Keratinocyte (primary cell): ENCODE measurements around the gene TM9SF1. TPM values are rescaled to one million over a fixed set of nuclear protein-coding genes. Genes with fewer than 3 reads are reported as not detected.

Source experiments
- DNase-seq: peaks from one replicate; pipeline ENCODE4 v3.0.0-alpha.2; 2011; ENCODE audit warnings: low read depth, missing footprints, low spot score
- FAIRE-seq: peaks from 2 replicates; lab custom pipeline; 2011; peaks lifted over from hg19 to GRCh38; lab: Jason Lieb, UNC
- H2AFZ ChIP-seq: 2 replicates; pipeline ENCODE4 v1.6.0; 2012; ENCODE audit warnings: low read length, control low read depth, inconsistent platforms; ENCODE audit not compliant: control insufficient read depth
- H3K27ac ChIP-seq: 2 replicates; pipeline ENCODE4 v1.5.1; 2011; ENCODE audit warnings: low read length; ENCODE audit not compliant: control insufficient read depth, insufficient read depth
- H3K27me3 ChIP-seq: 3 replicates; pipeline ENCODE4 v1.6.0; 2011; ENCODE audit warnings: low read length; ENCODE audit not compliant: control insufficient read depth, insufficient read depth; ENCODE audit errors: extremely low read depth
- H3K36me3 ChIP-seq, 2 experiments: 2 replicates in 1 of 2; 3 replicates in 1 of 2; pipeline ENCODE4 v1.5.1; 2011; ENCODE audit warnings: low read length in 2 of 2, mild to moderate bottlenecking in 1 of 2; ENCODE audit not compliant: control insufficient read depth in 2 of 2, insufficient read depth in 2 of 2; ENCODE audit errors: extremely low read depth in 1 of 2
- H3K4me1 ChIP-seq: 3 replicates; pipeline ENCODE4 v1.5.1; 2011; ENCODE audit warnings: low read length; ENCODE audit not compliant: control insufficient read depth, insufficient read depth; ENCODE audit errors: extremely low read depth
- H3K4me2 ChIP-seq: 3 replicates; pipeline ENCODE4 v1.6.0; 2011; ENCODE audit warnings: low read depth, low read length; ENCODE audit not compliant: control insufficient read depth, insufficient read depth; ENCODE audit errors: extremely low read depth
- H3K4me3 ChIP-seq, 3 experiments: fragments of 200-600 bp in 1 of 3; sonication (generic) in 1 of 3; 2 replicates in 2 of 3; 3 replicates in 1 of 3; pipeline ENCODE4 v1.5.1; 2011 to 2016; ENCODE audit warnings: low read length in 3 of 3, mild to moderate bottlenecking in 3 of 3, control low read depth in 2 of 3, inconsistent platforms in 1 of 3, low read depth in 1 of 3, mixed read lengths in 1 of 3, mixed run types in 1 of 3, moderate library complexity in 1 of 3; ENCODE audit not compliant: control insufficient read depth in 2 of 3, insufficient read depth in 2 of 3; ENCODE audit errors: extremely low read depth in 1 of 3
- H3K79me2 ChIP-seq: 2 replicates; pipeline ENCODE4 v1.6.0; 2012; ENCODE audit warnings: low read length; ENCODE audit not compliant: control insufficient read depth, insufficient read depth
- H3K9ac ChIP-seq: 3 replicates; pipeline ENCODE4 v1.6.0; 2011; ENCODE audit warnings: low read length; ENCODE audit not compliant: control insufficient read depth, insufficient read depth; ENCODE audit errors: extremely low read depth
- H3K9me1 ChIP-seq: 3 replicates; pipeline ENCODE4 v1.6.0; 2011; ENCODE audit warnings: low read length; ENCODE audit not compliant: control insufficient read depth, insufficient read depth; ENCODE audit errors: extremely low read depth
- H3K9me3 ChIP-seq: 2 replicates; pipeline ENCODE4 v1.5.1; 2012; ENCODE audit warnings: low read depth, low read length; ENCODE audit not compliant: control insufficient read depth
- H4K20me1 ChIP-seq: 3 replicates; pipeline ENCODE4 v1.6.0; 2011; ENCODE audit warnings: low read length; ENCODE audit not compliant: control insufficient read depth, insufficient read depth; ENCODE audit errors: extremely low read depth
- EZH2 ChIP-seq: IDR thresholded peaks from one replicate; pipeline ENCODE4 v1.6.1; 2012; ENCODE audit warnings: inconsistent platforms, mild to moderate bottlenecking, low read length, moderate library complexity
- dilution Hi-C: fragments of 300-500 bp; cut with MboI; formaldehyde crosslinking; loops from one replicate; pipeline ENCODE4 v1.7.0; 2020; ENCODE audit warnings: low sequenced_read_pairs; ENCODE audit not compliant: extremely low pct_ligation_motif_present
- polyA plus RNA-seq, 5 experiments: library from polyadenylated mRNA; depleted of rRNA in 3 of 5; stranded (reverse) in 3 of 5; stranded (forward) in 1 of 5; unstranded in 1 of 5; fragments of >200 nt; gene quantifications; 1 replicate in 1 of 5; 2 replicates in 3 of 5; 3 replicates in 1 of 5; pipeline versions ENCODE4 v1.2.1 to v1.2.3, GENCODE V29; 2011 to 2012; ENCODE audit warnings: missing spikeins in 2 of 5, low read depth in 1 of 5, low replicate concordance in 1 of 5
- TF ChIP-seq, protein P1 (sequence below), 3 experiments: IDR thresholded peaks in 1 of 3; conservative IDR thresholded peaks in 1 of 3; optimal IDR thresholded peaks in 1 of 3; 2 replicates in 2 of 3; 3 replicates in 1 of 3; pipeline versions ENCODE3 to v1.5.1; 2011; ENCODE audit warnings: low read length in 3 of 3, mild to moderate bottlenecking in 3 of 3, moderate library complexity in 2 of 3, control low read depth in 1 of 3, inconsistent platforms in 1 of 3; ENCODE audit not compliant: insufficient read depth in 2 of 3; ENCODE audit errors: extremely low read depth in 1 of 3

Gene TM9SF1
- polyA plus RNA-seq, 1 donor (not counting 4 experiments of a cell fraction or from before 2014, with no cell fraction given): 19.2 TPM

DNA sequence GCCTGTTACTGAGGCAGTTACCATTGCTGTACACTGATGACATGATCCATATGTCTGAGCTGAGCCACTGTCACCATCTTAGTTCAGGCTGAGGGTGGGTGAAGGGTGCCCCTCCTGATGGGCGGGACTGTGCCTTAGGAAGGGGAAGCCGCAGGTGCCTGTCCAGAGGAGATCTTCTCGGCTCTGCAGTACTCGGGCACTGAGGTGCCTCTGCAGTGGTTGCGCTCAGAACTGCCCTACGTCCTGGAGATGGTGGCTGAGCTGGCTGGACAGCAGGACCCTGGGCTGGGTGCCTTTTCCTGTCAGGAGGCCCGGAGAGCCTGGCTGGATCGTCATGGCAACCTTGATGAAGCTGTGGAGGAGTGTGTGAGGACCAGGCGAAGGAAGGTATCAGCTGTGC, 44.2 kb downstream of the TM9SF1 start:
- H3K4me2 ChIP-seq: no peak overlapping the region
- no peaks in the 10 kb centered on the region for H3K9me3 ChIP-seq
- H3K36me3 ChIP-seq: peaks cover 37 to 52% of the 10 kb centered on the region in 2 experiments
- no peaks in the 10 kb centered on the region for H4K20me1 ChIP-seq
- H2AFZ ChIP-seq: no peak overlapping the region
- no peak overlapping the region for H3K27ac ChIP-seq
- no peak for TF ChIP-seq EZH2
- TF ChIP-seq, protein P1, sequence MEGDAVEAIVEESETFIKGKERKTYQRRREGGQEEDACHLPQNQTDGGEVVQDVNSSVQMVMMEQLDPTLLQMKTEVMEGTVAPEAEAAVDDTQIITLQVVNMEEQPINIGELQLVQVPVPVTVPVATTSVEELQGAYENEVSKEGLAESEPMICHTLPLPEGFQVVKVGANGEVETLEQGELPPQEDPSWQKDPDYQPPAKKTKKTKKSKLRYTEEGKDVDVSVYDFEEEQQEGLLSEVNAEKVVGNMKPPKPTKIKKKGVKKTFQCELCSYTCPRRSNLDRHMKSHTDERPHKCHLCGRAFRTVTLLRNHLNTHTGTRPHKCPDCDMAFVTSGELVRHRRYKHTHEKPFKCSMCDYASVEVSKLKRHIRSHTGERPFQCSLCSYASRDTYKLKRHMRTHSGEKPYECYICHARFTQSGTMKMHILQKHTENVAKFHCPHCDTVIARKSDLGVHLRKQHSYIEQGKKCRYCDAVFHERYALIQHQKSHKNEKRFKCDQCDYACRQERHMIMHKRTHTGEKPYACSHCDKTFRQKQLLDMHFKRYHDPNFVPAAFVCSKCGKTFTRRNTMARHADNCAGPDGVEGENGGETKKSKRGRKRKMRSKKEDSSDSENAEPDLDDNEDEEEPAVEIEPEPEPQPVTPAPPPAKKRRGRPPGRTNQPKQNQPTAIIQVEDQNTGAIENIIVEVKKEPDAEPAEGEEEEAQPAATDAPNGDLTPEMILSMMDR (optimal IDR thresholded peaks at IDR 0.05 in 1 of 3, IDR thresholded peaks at IDR 0.05 in 1 of 3, conservative IDR thresholded peaks at IDR 0.05 in 1 of 3; ENCODE audit: extremely low read depth in 1 of 3, insufficient read depth in 2 of 3, low read length in 3 of 3): no peak
- dilution Hi-C loops: no loop called here
- H3K9me1 ChIP-seq: no peaks in the 10 kb centered on the region
- no peak overlapping the region for H3K9ac ChIP-seq
- peaks cover 11% of the 10 kb centered on the region for H3K4me1 ChIP-seq
- H3K79me2 ChIP-seq: peaks cover 42% of the 10 kb centered on the region
- DNase-seq (no peak), FAIRE-seq (no peak)
- H3K27me3 ChIP-seq: no peaks in the 10 kb centered on the region
- H3K4me3 ChIP-seq: no peak overlapping the region

DNA sequence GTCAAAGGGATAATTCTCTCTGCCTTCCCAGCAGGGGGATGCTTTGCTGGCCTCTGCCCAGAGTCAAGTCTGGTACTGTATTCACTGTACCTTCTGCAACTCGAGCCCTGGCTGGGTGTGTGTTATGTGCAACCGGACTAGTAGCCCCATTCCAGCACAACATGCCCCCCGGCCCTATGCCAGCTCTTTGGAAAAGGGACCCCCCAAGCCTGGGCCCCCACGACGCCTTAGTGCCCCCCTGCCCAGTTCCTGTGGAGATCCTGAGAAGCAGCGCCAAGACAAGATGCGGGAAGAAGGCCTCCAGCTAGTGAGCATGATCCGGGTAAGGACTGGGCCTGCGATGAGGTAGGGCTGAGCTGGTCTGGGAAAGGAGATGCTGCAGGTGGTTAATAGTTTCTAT, 44.7 kb downstream of the TM9SF1 start:
- Histone ChIP-seq H3K79me2 (peaks cover 44% of the 10 kb centered on the region), H3K4me3 (no peak overlapping the region), H3K4me2 (no peak overlapping the region), H3K9me3 (no peaks in the 10 kb centered on the region), H2AFZ (no peak overlapping the region), H3K27me3 (no peaks in the 10 kb centered on the region), H3K9ac (no peak overlapping the region), H3K9me1 (no peaks in the 10 kb centered on the region), H3K4me1 (peaks cover 14% of the 10 kb centered on the region), H3K27ac (no peak overlapping the region), H4K20me1 (no peaks in the 10 kb centered on the region), H3K36me3 (peaks cover 34 to 48% of the 10 kb centered on the region in 2 experiments)
- FAIRE-seq (no peak), DNase-seq (no peak)
- TF ChIP-seq, protein P1 (optimal IDR thresholded peaks at IDR 0.05 in 1 of 3, IDR thresholded peaks at IDR 0.05 in 1 of 3, conservative IDR thresholded peaks at IDR 0.05 in 1 of 3; ENCODE audit: extremely low read depth in 1 of 3, insufficient read depth in 2 of 3, low read length in 3 of 3): no peak
- dilution Hi-C loops: no loop called here
